ENCODE results near the gene RETREG3. TPM values are rescaled to one million over a fixed set of nuclear protein-coding genes. Genes with fewer than 3 reads are reported as not detected.

RETREG3 gene
- total and polyA plus RNA-seq, 2 of the 13 experiments (the other 11 are each of a cell fraction or from before 2014, with no cell fraction given) = 47.0 to 55.8 TPM

DNA sequence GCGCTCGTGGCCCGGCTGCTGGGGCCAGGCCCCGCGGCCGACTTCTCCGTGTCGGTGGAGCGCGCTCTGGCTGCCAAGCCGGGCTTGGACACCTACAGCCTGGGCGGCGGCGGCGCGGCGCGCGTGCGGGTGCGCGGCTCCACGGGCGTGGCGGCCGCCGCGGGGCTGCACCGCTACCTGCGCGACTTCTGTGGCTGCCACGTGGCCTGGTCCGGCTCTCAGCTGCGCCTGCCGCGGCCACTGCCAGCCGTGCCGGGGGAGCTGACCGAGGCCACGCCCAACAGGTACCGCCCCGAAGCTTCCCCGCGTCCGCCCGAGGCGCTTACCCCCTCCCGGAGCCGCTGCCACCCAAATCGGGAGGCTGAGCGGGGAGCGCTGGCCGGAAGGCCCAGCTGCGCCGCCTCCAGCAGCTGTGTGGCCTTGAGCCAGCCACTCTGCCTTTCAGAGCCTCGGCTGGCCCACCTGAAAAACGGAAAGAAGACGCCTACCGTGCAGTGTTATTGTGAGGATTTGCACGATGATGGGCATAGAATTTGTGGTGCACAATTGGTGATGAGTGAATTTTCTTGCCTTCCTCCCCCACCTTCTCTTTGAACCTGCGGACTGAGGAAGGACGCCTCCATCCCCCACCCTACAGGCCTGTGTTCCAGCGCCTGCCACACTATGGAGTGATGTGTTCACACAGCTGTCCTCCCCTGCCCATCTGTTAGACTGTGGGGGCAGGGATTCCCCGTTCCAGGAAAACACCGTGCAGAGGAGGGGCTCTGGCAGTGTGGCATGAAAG is 72.6 kb downstream of the RETREG3 start (continued):
- TF ChIP-seq LCORL (IDR thresholded peaks at IDR 0.05) (peak; percentile 27; the same call in 1 of the 2 replicates), LCORL (CRISPR knock-in tag; IDR thresholded peaks at IDR 0.05) (peak; percentile 98), ZNF512 (CRISPR knock-in tag; IDR thresholded peaks at IDR 0.05) (peak; percentile 65; the same call in 1 of the 2 replicates), REST (IDR thresholded peaks at IDR 0.05; ENCODE audit: borderline replicate concordance in 1 of 2, low read depth in 1 of 2, low read length in 2 of 2) (peak in 1 of 2 experiments; percentile 48; a peak in 1 of 4 replicates), ZNF768 (CRISPR knock-in tag; IDR thresholded peaks at IDR 0.05) (peak; percentile 92), ZNF121 (CRISPR knock-in tag; IDR thresholded peaks at IDR 0.05) (peak; percentile 10; the same call in 1 of the 2 replicates), ZNF224 (CRISPR knock-in tag; IDR thresholded peaks at IDR 0.05) (no peak; the same call in 1 of the 2 replicates), ZNF7 (CRISPR knock-in tag; IDR thresholded peaks at IDR 0.05) (peak; percentile 53; the same call in 1 of the 2 replicates), SP4 (CRISPR knock-in tag; IDR thresholded peaks at IDR 0.05) (no peak; the same call in 1 of the 2 replicates), TCF7L2 (IDR thresholded peaks at IDR 0.05; ENCODE audit: low read depth, low read length) (no peak), RBAK (CRISPR knock-in tag; IDR thresholded peaks at IDR 0.05) (no peak), ZKSCAN1 (IDR thresholded peaks at IDR 0.05; ENCODE audit: low read length) (no peak), NR3C1 (CRISPR knock-in tag; IDR thresholded peaks at IDR 0.05) (no peak), ZSCAN12 (CRISPR knock-in tag; IDR thresholded peaks at IDR 0.05) (no peak), MLLT10 (CRISPR knock-in tag; IDR thresholded peaks at IDR 0.05) (no peak)
- TF ChIP-seq, protein P1, sequence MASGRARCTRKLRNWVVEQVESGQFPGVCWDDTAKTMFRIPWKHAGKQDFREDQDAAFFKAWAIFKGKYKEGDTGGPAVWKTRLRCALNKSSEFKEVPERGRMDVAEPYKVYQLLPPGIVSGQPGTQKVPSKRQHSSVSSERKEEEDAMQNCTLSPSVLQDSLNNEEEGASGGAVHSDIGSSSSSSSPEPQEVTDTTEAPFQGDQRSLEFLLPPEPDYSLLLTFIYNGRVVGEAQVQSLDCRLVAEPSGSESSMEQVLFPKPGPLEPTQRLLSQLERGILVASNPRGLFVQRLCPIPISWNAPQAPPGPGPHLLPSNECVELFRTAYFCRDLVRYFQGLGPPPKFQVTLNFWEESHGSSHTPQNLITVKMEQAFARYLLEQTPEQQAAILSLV (CRISPR knock-in tag; IDR thresholded peaks at IDR 0.05; ENCODE audit: borderline replicate concordance) = peak; percentile 56; the same call in 1 of the 2 replicates
- TF ChIP-seq, protein P2, sequence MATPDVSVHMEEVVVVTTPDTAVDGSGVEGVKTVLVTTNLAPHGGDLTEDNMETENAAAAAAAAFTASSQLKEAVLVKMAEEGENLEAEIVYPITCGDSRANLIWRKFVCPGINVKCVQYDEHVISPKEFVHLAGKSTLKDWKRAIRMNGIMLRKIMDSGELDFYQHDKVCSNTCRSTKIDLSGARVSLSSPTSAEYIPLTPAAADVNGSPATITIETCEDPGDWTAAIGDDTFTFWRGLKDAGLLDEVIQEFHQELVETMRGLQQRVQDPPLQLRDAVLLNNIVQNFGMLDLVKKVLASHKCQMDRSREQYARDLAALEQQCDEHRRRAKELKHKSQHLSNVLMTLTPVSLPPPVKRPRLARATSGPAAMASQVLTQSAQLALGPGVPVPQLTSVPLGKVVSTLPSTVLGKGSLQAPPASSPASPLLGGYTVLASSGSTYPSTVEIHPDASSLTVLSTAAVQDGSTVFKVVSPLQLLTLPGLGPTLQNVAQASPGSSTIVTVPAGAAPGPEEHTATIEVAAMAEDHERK (CRISPR knock-in tag; IDR thresholded peaks at IDR 0.05; ENCODE audit: low read depth) = no peak
- TF ChIP-seq, protein P3, sequence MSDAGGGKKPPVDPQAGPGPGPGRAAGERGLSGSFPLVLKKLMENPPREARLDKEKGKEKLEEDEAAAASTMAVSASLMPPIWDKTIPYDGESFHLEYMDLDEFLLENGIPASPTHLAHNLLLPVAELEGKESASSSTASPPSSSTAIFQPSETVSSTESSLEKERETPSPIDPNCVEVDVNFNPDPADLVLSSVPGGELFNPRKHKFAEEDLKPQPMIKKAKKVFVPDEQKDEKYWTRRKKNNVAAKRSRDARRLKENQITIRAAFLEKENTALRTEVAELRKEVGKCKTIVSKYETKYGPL (CRISPR knock-in tag; IDR thresholded peaks at IDR 0.05) = no peak
- TF ChIP-seq, protein P4, sequence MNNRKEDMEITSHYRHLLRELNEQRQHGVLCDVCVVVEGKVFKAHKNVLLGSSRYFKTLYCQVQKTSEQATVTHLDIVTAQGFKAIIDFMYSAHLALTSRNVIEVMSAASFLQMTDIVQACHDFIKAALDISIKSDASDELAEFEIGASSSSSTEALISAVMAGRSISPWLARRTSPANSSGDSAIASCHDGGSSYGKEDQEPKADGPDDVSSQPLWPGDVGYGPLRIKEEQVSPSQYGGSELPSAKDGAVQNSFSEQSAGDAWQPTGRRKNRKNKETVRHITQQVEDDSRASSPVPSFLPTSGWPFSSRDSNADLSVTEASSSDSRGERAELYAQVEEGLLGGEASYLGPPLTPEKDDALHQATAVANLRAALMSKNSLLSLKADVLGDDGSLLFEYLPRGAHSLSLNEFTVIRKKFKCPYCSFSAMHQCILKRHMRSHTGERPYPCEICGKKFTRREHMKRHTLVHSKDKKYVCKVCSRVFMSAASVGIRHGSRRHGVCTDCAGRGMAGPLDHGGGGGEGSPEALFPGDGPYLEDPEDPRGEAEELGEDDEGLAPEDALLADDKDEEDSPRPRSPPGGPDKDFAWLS (CRISPR knock-in tag; IDR thresholded peaks at IDR 0.05; ENCODE audit: borderline replicate concordance) = no peak

Measured in HepG2 (cell line).